Memory B cell (primary cell): ENCODE measurements around the gene UBE2Q2.
"Not testable (repeated sequence)": the region's sequence is repeated elsewhere in the genome, so short reads cannot be mapped to it uniquely, and the experiment has no call there.

Experiments
- ATAC-seq: fragments of 150-1000 bp; cut with Tn5 transposase; 2 replicates; pipeline ENCODE4 v1.10.0; 2021; ENCODE audit warnings: low read depth, mild to moderate bottlenecking, moderate library complexity
- DNase-seq, 2 donors: peaks; one replicate each; pipeline ENCODE4 v3.0.0; 2022; ENCODE audit warnings: low spot score in 2 of 2
- H3K27ac Mint-ChIP-seq: one replicate; pipeline ENCODE4 v1.8.0; 2022; ENCODE audit warnings: mild to moderate bottlenecking, moderate library complexity, mixed read lengths
- H3K27me3 Mint-ChIP-seq: one replicate; pipeline ENCODE4 v1.8.0; 2022; ENCODE audit warnings: mixed read lengths
- H3K36me3 Mint-ChIP-seq: one replicate; pipeline ENCODE4 v1.8.0; 2022; ENCODE audit warnings: mild to moderate bottlenecking, mixed read lengths
- H3K4me1 Mint-ChIP-seq: one replicate; pipeline ENCODE4 v1.8.0; 2022; ENCODE audit warnings: mixed read lengths
- H3K4me3 Mint-ChIP-seq: one replicate; pipeline ENCODE4 v1.8.0; 2022; ENCODE audit warnings: mild to moderate bottlenecking, moderate library complexity, mixed read lengths
- H3K9me3 Mint-ChIP-seq: one replicate; pipeline ENCODE4 v1.8.0; 2022; ENCODE audit warnings: mixed read lengths

UBE2Q2 gene

DNA sequence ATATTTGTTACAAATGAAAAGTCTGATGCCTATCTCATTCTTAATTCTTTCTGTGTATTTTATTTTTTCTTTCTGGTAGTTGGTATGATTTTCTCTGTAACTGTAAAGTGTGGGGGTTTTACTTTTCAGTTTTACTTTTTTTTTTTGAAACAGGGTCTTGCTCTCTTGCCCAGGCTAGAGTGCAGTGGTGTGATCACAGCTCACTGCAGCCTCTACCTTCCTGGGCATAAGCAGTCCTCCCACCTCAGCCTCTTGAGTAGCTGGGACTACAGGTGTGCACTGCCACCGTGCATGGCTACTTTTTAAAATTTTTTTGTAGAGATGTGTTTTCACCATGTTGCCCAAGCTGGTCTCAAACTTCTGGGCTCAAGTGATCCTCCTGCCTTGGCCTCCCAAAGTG is 22.8 kb downstream of the UBE2Q2 start:
- Mint-ChIP-seq H3K36me3 (peaks cover 16% of the 10 kb centered on the region), H3K27ac (peak overlapping the region; percentile 7), H3K4me1 (peaks cover 22% of the 10 kb centered on the region)
- not testable (repeated sequence) for H3K27me3 Mint-ChIP-seq, ATAC-seq, DNase-seq, H3K4me3 Mint-ChIP-seq, H3K9me3 Mint-ChIP-seq

DNA sequence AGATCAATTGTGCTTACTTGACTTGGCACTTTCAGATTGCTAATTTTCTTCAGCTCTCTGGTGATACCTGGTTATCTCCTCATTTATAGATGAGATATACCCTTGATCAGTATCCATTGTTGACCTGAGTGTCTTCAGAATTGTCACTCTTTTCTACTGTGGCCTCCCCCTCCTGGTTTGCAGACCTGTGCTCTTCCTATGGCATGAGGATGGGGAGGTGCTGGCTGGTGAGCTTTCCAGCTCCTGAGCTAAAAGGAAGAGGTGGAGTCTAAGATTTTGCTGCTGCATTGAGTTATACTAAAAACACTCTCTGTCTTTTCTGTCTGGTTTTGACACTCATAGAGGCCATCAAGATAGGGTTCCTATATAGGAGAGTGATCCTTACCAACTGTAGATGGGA is 23.7 kb downstream of the UBE2Q2 start:
- Mint-ChIP-seq H3K4me3 (peak overlapping the region; percentile 76), H3K4me1 (peaks cover 22% of the 10 kb centered on the region), H3K27me3 (no peaks in the 10 kb centered on the region), H3K27ac (peak overlapping the region; percentile 95), H3K36me3 (peaks cover 20% of the 10 kb centered on the region), H3K9me3 (no peaks in the 10 kb centered on the region)
- ATAC-seq (no peak), DNase-seq (no peak)

GRCh38 chr15:75867449-75867848 is 24.2 kb downstream of the UBE2Q2 start:
- H3K27me3 Mint-ChIP-seq: no peaks in the 10 kb centered on the region
- H3K27ac Mint-ChIP-seq: peak overlapping the region; percentile 95

DNA sequence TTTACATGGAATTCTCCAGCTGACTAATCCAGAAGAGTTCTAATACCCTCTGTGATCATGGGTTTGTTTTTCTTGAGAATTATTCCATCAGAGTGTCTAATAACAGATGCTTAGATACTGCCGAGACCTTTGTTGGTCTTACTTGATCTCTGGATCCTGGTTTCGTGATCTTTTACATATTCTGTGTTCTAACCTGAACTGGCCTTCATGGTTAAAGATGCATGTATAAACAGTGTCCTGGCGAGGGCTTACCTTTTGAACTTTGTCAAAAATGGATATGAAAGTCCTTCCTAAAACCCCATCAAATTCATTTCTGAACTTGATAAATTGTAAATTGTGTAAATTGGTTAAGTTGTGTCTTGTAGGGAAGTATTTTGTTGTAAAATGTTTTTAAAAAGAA is 24.8 kb downstream of the UBE2Q2 start:
- ATAC-seq (peak; percentile 19), DNase-seq (no peak)
- peaks cover 18% of the 10 kb centered on the region for H3K36me3 Mint-ChIP-seq
- peaks cover 22% of the 10 kb centered on the region for H3K4me1 Mint-ChIP-seq
- H3K27me3 Mint-ChIP-seq: no peaks in the 10 kb centered on the region
- H3K9me3 Mint-ChIP-seq: no peaks in the 10 kb centered on the region
- H3K4me3 Mint-ChIP-seq: peak overlapping the region; percentile 37
- H3K27ac Mint-ChIP-seq: peak overlapping the region; percentile 95

More at GRCh38 chr15:75867449-75867848, 24.2 kb downstream of the UBE2Q2 start:
- peak; percentile 79 for ATAC-seq
- Mint-ChIP-seq H3K36me3 (peaks cover 18% of the 10 kb centered on the region), H3K9me3 (no peaks in the 10 kb centered on the region), H3K4me3 (peak overlapping the region; percentile 76), H3K4me1 (peaks cover 22% of the 10 kb centered on the region)
- DNase-seq: no peak

GRCh38 chr15:75869446-75869845 is 26.2 kb downstream of the UBE2Q2 start:
- Mint-ChIP-seq H3K9me3 (no peaks in the 10 kb centered on the region), H3K4me1 (peaks cover 22% of the 10 kb centered on the region), H3K27me3 (no peaks in the 10 kb centered on the region), H3K4me3 (no peak overlapping the region), H3K27ac (no peak overlapping the region), H3K36me3 (peaks cover 26% of the 10 kb centered on the region)
- ATAC-seq (no peak), DNase-seq (no peak)

GRCh38 chr15:75871589-75871988 is 28.3 kb downstream of the UBE2Q2 start:
- H3K4me3 Mint-ChIP-seq, ATAC-seq, H3K9me3 Mint-ChIP-seq, H3K27ac Mint-ChIP-seq, DNase-seq, H3K27me3 Mint-ChIP-seq: not testable (repeated sequence)
- Mint-ChIP-seq H3K4me1 (peaks cover 16% of the 10 kb centered on the region), H3K36me3 (peaks cover 23% of the 10 kb centered on the region)

DNA sequence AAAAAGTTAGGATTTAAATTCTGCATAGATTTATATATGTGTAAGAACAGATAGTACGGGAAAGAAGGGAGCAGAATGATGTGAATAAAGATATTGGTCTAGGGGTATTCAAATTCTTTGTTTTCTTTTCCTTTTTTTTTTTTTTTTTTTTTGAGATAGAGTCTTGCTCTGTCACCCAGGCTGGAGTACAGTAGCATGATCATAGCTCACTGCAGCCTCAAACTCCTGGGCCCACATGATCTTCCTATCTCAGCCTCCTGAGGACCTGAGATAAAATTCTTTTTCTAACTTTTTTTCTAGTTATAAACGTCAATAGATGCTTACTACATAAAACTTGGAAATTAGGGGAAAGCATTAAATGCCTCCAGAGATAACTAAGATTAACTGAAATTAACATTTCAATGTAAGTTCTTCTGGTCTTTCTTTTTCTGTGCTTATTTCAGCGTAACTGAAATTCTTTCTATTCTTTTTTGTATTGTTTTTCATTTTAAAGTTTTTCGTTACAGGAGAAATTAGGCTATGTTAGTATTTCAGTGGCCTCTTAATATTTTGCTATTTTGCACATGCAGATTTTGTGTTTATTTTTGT is 29.2 kb downstream of the UBE2Q2 start:
- peaks cover 8% of the 10 kb centered on the region for H3K4me1 Mint-ChIP-seq
- ATAC-seq (no peak), DNase-seq (no peak)
- H3K27me3 Mint-ChIP-seq: no peaks in the 10 kb centered on the region
- H3K4me3 Mint-ChIP-seq: no peak overlapping the region
- no peak overlapping the region for H3K27ac Mint-ChIP-seq
- peaks cover 23% of the 10 kb centered on the region for H3K36me3 Mint-ChIP-seq
- no peaks in the 10 kb centered on the region for H3K9me3 Mint-ChIP-seq

GRCh38 chr15:75884041-75884440 is 40.8 kb downstream of the UBE2Q2 start:
- H3K27ac Mint-ChIP-seq: no peak overlapping the region
- H3K4me1 Mint-ChIP-seq: no peaks in the 10 kb centered on the region
- peaks cover 28% of the 10 kb centered on the region for H3K36me3 Mint-ChIP-seq
- DNase-seq (no peak), ATAC-seq (no peak)
- H3K4me3 Mint-ChIP-seq: no peak overlapping the region
- no peaks in the 10 kb centered on the region for H3K9me3 Mint-ChIP-seq
- H3K27me3 Mint-ChIP-seq: no peaks in the 10 kb centered on the region

- no peaks in the 10 kb centered on the region for H3K27me3 Mint-ChIP-seq
- peaks cover 22% of the 10 kb centered on the region for H3K36me3 Mint-ChIP-seq
- H3K4me3 Mint-ChIP-seq: no peak overlapping the region
- no peaks in the 10 kb centered on the region for H3K4me1 Mint-ChIP-seq
- no peak overlapping the region for H3K27ac Mint-ChIP-seq
- H3K9me3 Mint-ChIP-seq: no peaks in the 10 kb centered on the region
- no peak for DNase-seq
- ATAC-seq: no peak
Observed at GRCh38 chr15:75887178-75887577, 43.9 kb downstream of the UBE2Q2 start.

DNA sequence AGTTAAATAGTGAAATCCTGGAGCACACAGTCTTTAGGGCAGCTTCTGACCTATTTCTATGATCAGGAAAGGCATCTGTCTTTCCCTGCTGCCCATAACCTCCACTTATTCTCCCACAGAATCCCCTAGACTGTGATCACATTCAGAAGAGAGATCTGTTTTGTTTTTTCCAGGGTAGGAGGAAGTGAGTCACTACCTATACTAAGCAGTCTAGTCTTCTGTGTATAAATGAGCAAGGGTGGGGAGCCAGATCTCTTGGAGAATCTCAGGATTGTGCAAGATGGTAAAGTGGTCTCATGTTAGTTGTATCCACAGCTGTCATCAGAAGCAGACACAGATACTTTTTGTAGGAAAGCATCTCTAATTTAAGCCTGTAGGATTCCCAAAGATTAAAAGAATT is 48.6 kb downstream of the UBE2Q2 start:
- H3K9me3 Mint-ChIP-seq: no peaks in the 10 kb centered on the region
- no peaks in the 10 kb centered on the region for H3K4me1 Mint-ChIP-seq
- no peak overlapping the region for H3K27ac Mint-ChIP-seq
- ATAC-seq (no peak), DNase-seq (no peak)
- H3K4me3 Mint-ChIP-seq: no peak overlapping the region
- peaks cover 21% of the 10 kb centered on the region for H3K36me3 Mint-ChIP-seq
- no peaks in the 10 kb centered on the region for H3K27me3 Mint-ChIP-seq

DNA sequence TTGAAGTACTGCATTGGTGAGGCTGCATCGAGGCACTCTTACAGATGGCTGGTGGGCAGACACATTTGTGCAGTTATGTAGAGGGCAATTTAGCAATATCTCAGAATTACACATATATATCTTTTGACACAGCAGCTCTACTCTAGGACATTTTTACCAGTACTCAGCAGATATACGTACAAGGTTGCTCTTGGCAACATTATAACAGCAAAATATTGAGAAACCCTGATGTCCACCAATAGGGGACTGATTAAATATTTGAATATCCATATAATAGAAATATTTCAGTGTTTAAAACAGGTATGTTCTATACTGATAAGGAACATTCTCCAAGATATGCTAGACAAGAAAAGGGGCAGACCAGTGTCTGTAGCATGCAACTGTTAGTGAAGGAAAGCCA is 52.5 kb downstream of the UBE2Q2 start:
- Mint-ChIP-seq H3K9me3 (no peaks in the 10 kb centered on the region), H3K4me3 (no peak overlapping the region), H3K4me1 (no peaks in the 10 kb centered on the region), H3K27me3 (no peaks in the 10 kb centered on the region), H3K36me3 (peaks cover 9% of the 10 kb centered on the region), H3K27ac (no peak overlapping the region)
- ATAC-seq (no peak), DNase-seq (no peak)

DNA sequence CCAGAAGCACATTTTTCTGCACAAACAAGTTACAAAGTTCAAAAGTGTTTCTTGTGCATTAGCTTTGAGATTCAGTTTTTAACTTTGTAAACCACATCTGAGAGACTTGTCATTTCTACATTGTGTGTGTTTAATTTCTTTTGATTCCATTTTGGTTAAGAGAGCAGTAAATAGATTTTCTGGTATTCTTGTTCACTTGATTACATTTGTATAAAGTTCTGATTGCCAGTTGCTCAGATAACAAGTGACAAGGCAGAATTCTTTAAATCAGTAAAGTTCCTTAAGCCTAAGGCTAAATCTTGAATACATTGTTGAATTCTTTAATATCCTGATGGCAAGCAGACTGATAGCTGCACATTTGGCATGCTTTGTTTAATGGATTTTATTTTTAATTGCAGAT is 57.3 kb downstream of the UBE2Q2 start:
- H3K4me1 Mint-ChIP-seq: peaks cover 8% of the 10 kb centered on the region
- DNase-seq (no peak), ATAC-seq (no peak)
- H3K4me3 Mint-ChIP-seq: no peak overlapping the region
- no peaks in the 10 kb centered on the region for H3K9me3 Mint-ChIP-seq
- H3K36me3 Mint-ChIP-seq: peaks cover 4% of the 10 kb centered on the region
- no peak overlapping the region for H3K27ac Mint-ChIP-seq
- no peaks in the 10 kb centered on the region for H3K27me3 Mint-ChIP-seq

- peak overlapping the region; percentile 18 for H3K27ac Mint-ChIP-seq
- H3K9me3 Mint-ChIP-seq: no peaks in the 10 kb centered on the region
- DNase-seq (no peak), ATAC-seq (no peak)
- H3K4me1 Mint-ChIP-seq: peaks cover 8% of the 10 kb centered on the region
- no peaks in the 10 kb centered on the region for H3K27me3 Mint-ChIP-seq
- peaks cover 2% of the 10 kb centered on the region for H3K36me3 Mint-ChIP-seq
- peak overlapping the region; percentile 68 for H3K4me3 Mint-ChIP-seq
Observed at GRCh38 chr15:75902129-75902557, 58.9 kb downstream of the UBE2Q2 start.

DNA sequence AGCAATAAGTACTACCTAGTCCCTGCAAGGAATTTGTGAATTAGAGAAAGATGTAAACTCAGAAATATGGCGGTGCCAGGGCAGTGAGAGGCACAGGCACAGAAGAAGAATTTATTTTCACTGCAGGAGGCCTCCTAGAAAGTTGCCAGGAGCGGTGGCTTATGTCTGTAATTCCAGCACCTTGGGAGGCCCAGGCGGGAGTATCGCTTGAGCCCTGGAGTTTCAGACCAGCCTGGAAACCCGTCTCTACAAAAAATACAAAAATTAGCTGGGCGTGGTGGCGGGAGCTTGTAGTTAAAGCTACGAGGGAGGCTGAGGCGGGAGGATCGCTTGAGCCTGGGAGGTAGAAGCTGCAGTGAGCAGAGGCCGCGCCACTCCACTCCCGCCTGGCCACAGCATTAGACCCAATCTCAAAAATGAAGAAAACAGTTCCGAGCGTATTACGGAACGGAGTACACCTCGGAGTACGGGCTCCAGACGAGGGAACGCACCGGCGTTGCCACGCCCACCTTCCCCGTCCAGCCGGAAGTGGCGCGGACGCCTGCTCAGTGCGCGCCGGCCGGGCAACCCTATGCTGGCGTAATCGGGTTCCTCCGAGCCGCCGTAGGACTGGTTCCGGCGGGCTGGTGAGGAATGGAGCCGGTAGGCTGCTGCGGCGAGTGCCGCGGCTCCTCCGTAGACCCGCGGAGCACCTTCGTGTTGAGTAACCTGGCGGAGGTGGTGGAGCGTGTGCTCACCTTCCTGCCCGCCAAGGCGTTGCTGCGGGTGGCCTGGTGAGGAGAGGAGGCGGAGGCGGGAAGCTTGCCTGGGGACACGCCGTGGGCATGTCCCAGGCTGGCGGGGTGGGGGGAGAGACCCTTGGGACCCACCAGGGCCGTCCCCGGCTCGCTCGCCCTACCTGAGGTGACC is 60.3 kb downstream of the UBE2Q2 start, which contains the start of gene FBXO22:
Gene FBXO22 (plus strand): TSS at position 548 of the 909 bp plus-strand sequence. CDS start 86 bp downstream, at position 634.
- no peaks in the 10 kb centered on the region for H3K27me3 Mint-ChIP-seq
- ATAC-seq (peak; percentile 95), DNase-seq (peak; percentile 88 to 89)
- peaks cover 8% of the 10 kb centered on the region for H3K4me1 Mint-ChIP-seq
- no peaks in the 10 kb centered on the region for H3K36me3 Mint-ChIP-seq
- peak within 1 kb of the TSS; percentile 99 for H3K4me3 Mint-ChIP-seq
- H3K27ac Mint-ChIP-seq: peak within 1 kb of the TSS; percentile 95
- no peaks in the 10 kb centered on the region for H3K9me3 Mint-ChIP-seq
